Iris pigment epithelial cell (primary cell): ENCODE results near the gene MEX3C.

Source experiments
- DNase-seq: peaks from one replicate; pipeline ENCODE4 v3.0.0-alpha.2; 2011; ENCODE audit warnings: low read depth

Gene MEX3C

GRCh38 chr18:51153659-51154371, 43.7 kb downstream of the MEX3C start:
- DNase-seq, result no peak

GRCh38 chr18:51151568-51152511, 45.6 kb downstream of the MEX3C start:
- no peak for DNase-seq

GRCh38 chr18:51151185-51151567, 46.3 kb downstream of the MEX3C start:
- DNase-seq, result no peak

- DNase-seq, result peak; percentile 76
These were observed 47.3 kb downstream of the MEX3C start for GRCh38 chr18:51150113-51150700.

- no peak for DNase-seq
These were observed 47.8 kb downstream of the MEX3C start for GRCh38 chr18:51149670-51150069.

GRCh38 chr18:51146909-51147308, 50.6 kb downstream of the MEX3C start:
- no peak for DNase-seq

GRCh38 chr18:51138936-51139335, 58.5 kb downstream of the MEX3C start:
- DNase-seq, result no peak

- DNase-seq, result no peak
These were observed 59.6 kb downstream of the MEX3C start for GRCh38 chr18:51137891-51138290.

GRCh38 chr18:51137026-51137729, 60.3 kb downstream of the MEX3C start:
- DNase-seq, result no peak

- no peak for DNase-seq
These were observed 61.7 kb downstream of the MEX3C start for GRCh38 chr18:51135795-51136194.

GRCh38 chr18:51135364-51135763, 62.1 kb downstream of the MEX3C start:
- DNase-seq, result peak; percentile 61

- DNase-seq, result no peak
These were observed 62.8 kb downstream of the MEX3C start for GRCh38 chr18:51134721-51135120.

- DNase-seq, result no peak
These were observed 63.8 kb downstream of the MEX3C start for GRCh38 chr18:51133580-51134160.

- no peak for DNase-seq
These were observed 65.1 kb downstream of the MEX3C start for GRCh38 chr18:51132256-51132935.

GRCh38 chr18:51128533-51128932, 68.9 kb downstream of the MEX3C start:
- no peak for DNase-seq

GRCh38 chr18:51127664-51128063, 69.8 kb downstream of the MEX3C start:
- no peak for DNase-seq

GRCh38 chr18:51125976-51126375, 71.5 kb downstream of the MEX3C start:
- DNase-seq, result no peak
